Gastroesophageal sphincter (tissue), 2 donors: ENCODE data around the gene HYAL2.
A peak's percentile ranks its signal among the peaks of the same experiment; 100 is the strongest.

Source experiments
- POLR2A ChIP-seq, 2 donors: fragments of 450-650 bp; IDR thresholded peaks; one replicate each; pipeline ENCODE4 v1.6.1; 2017; ENCODE audit warnings: antibody characterized with exemption in 2 of 2, mild to moderate bottlenecking in 2 of 2, moderate library complexity in 1 of 2
- POLR2AphosphoS5 ChIP-seq: sonication (generic); formaldehyde crosslinking; IDR thresholded peaks from one replicate; pipeline ENCODE4 v1.6.1; 2017; ENCODE audit warnings: antibody characterized with exemption

- TF ChIP-seq POLR2AphosphoS5 (peak; percentile 4), POLR2A (IDR thresholded peaks at IDR 0.05) (no peak)
Observed at GRCh38 chr3:50353245-50354004, 30.9 kb upstream of the HYAL2 start.
